ENCODE measurements around the gene EIF2AK3. TPM values are rescaled to one million over a fixed set of nuclear protein-coding genes. Genes with fewer than 3 reads are reported as not detected.

EIF2AK3 gene
- total and polyA plus RNA-seq, 2 donors (not counting 1 experiment from before 2014, with no cell fraction given): 11.9 to 19.8 TPM

- H2AFZ ChIP-seq (ENCODE audit: low read length): no peak overlapping the region
These were observed 65.4 kb downstream of the EIF2AK3 start for GRCh38 chr2:88561646-88562388.

GRCh38 chr2:88560619-88561307 is 66.5 kb downstream of the EIF2AK3 start:
- DNase-seq (ENCODE audit: low read depth in 2 of 2): no peak
- Histone ChIP-seq H3K9me3 (ENCODE audit: control insufficient read depth, insufficient read depth, low read depth, low read length) (no peaks in the 10 kb centered on the region), H3K9ac (ENCODE audit: insufficient read depth, low read length) (no peak overlapping the region), H3K4me1 (ENCODE audit: control insufficient read depth, extremely low read depth, insufficient read depth, low read length) (no peaks in the 10 kb centered on the region), H3K79me2 (ENCODE audit: control insufficient read depth, insufficient read depth, low read length) (no peaks in the 10 kb centered on the region), H3K4me2 (ENCODE audit: extremely low read depth, insufficient read depth, low read length) (no peak overlapping the region), H3K27ac (ENCODE audit: insufficient read depth, low read length) (no peak overlapping the region), H3K27me3 (ENCODE audit: control insufficient read depth, insufficient read depth, low read length) (no peaks in the 10 kb centered on the region), H3K4me3 (replicated peaks in 1 of 4; ENCODE audit: control extremely low read depth in 1 of 4, insufficient read depth in 1 of 4, low read depth in 3 of 4, low read length in 4 of 4) (no peak overlapping the region), H2AFZ (ENCODE audit: low read length) (no peak overlapping the region), H4K20me1 (ENCODE audit: control insufficient read depth, extremely low read depth, insufficient read depth, low read length) (no peaks in the 10 kb centered on the region), H3K36me3 (ENCODE audit: control insufficient read depth, insufficient read depth, low read length) (peaks cover 4% of the 10 kb centered on the region)
- TF ChIP-seq EZH2 (IDR thresholded peaks at IDR 0.05; ENCODE audit: low read length, missing control alignments): no peak
- no peak for TF ChIP-seq CTCF (conservative IDR thresholded peaks at IDR 0.05 in 1 of 2, IDR thresholded peaks at IDR 0.05 in 1 of 2; ENCODE audit: low read depth in 1 of 2, low read length in 2 of 2)

More at GRCh38 chr2:88561646-88562388, 65.4 kb downstream of the EIF2AK3 start:
- no peaks in the 10 kb centered on the region for H3K4me1 ChIP-seq (ENCODE audit: control insufficient read depth, extremely low read depth, insufficient read depth, low read length)
- H3K4me2 ChIP-seq (ENCODE audit: extremely low read depth, insufficient read depth, low read length): no peak overlapping the region
- no peaks in the 10 kb centered on the region for H3K9me3 ChIP-seq (ENCODE audit: control insufficient read depth, insufficient read depth, low read depth, low read length)
- DNase-seq (ENCODE audit: low read depth in 2 of 2): no peak
- H3K27ac ChIP-seq (ENCODE audit: insufficient read depth, low read length): no peak overlapping the region
- no peaks in the 10 kb centered on the region for H3K79me2 ChIP-seq (ENCODE audit: control insufficient read depth, insufficient read depth, low read length)
- peaks cover 4% of the 10 kb centered on the region for H3K36me3 ChIP-seq (ENCODE audit: control insufficient read depth, insufficient read depth, low read length)
- no peaks in the 10 kb centered on the region for H4K20me1 ChIP-seq (ENCODE audit: control insufficient read depth, extremely low read depth, insufficient read depth, low read length)
- TF ChIP-seq CTCF (conservative IDR thresholded peaks at IDR 0.05 in 1 of 2, IDR thresholded peaks at IDR 0.05 in 1 of 2; ENCODE audit: low read depth in 1 of 2, low read length in 2 of 2) (no peak), EZH2 (IDR thresholded peaks at IDR 0.05; ENCODE audit: low read length, missing control alignments) (no peak)
- no peaks in the 10 kb centered on the region for H3K27me3 ChIP-seq (ENCODE audit: control insufficient read depth, insufficient read depth, low read length)
- H3K9ac ChIP-seq (ENCODE audit: insufficient read depth, low read length): no peak overlapping the region
- no peak overlapping the region for H3K4me3 ChIP-seq (replicated peaks in 1 of 4; ENCODE audit: control extremely low read depth in 1 of 4, insufficient read depth in 1 of 4, low read depth in 3 of 4, low read length in 4 of 4)

GRCh38 chr2:88557290-88557689 is 70.0 kb downstream of the EIF2AK3 start:
- no peak overlapping the region for H2AFZ ChIP-seq (ENCODE audit: low read length)
- peaks cover 6% of the 10 kb centered on the region for H3K36me3 ChIP-seq (ENCODE audit: control insufficient read depth, insufficient read depth, low read length)
- DNase-seq (ENCODE audit: low read depth in 2 of 2): no peak
- TF ChIP-seq CTCF (conservative IDR thresholded peaks at IDR 0.05 in 1 of 2, IDR thresholded peaks at IDR 0.05 in 1 of 2; ENCODE audit: low read depth in 1 of 2, low read length in 2 of 2): no peak
- TF ChIP-seq EZH2 (IDR thresholded peaks at IDR 0.05; ENCODE audit: low read length, missing control alignments): no peak
- no peaks in the 10 kb centered on the region for H3K79me2 ChIP-seq (ENCODE audit: control insufficient read depth, insufficient read depth, low read length)
- H3K4me1 ChIP-seq (ENCODE audit: control insufficient read depth, extremely low read depth, insufficient read depth, low read length): no peaks in the 10 kb centered on the region
- H3K4me3 ChIP-seq (replicated peaks in 1 of 4; ENCODE audit: control extremely low read depth in 1 of 4, insufficient read depth in 1 of 4, low read depth in 3 of 4, low read length in 4 of 4): no peak overlapping the region
- no peak overlapping the region for H3K9ac ChIP-seq (ENCODE audit: insufficient read depth, low read length)
- no peaks in the 10 kb centered on the region for H4K20me1 ChIP-seq (ENCODE audit: control insufficient read depth, extremely low read depth, insufficient read depth, low read length)
- no peak overlapping the region for H3K4me2 ChIP-seq (ENCODE audit: extremely low read depth, insufficient read depth, low read length)
- no peaks in the 10 kb centered on the region for H3K27me3 ChIP-seq (ENCODE audit: control insufficient read depth, insufficient read depth, low read length)
- no peak overlapping the region for H3K27ac ChIP-seq (ENCODE audit: insufficient read depth, low read length)
- H3K9me3 ChIP-seq (ENCODE audit: control insufficient read depth, insufficient read depth, low read depth, low read length): no peaks in the 10 kb centered on the region

Measured in fibroblast of lung (primary cell).